ENCODE results near the gene USO1.

Gene USO1

GRCh38 chr4:75860606-75861005, 136.2 kb downstream of the USO1 start:
- TF ChIP-seq, protein P1, sequence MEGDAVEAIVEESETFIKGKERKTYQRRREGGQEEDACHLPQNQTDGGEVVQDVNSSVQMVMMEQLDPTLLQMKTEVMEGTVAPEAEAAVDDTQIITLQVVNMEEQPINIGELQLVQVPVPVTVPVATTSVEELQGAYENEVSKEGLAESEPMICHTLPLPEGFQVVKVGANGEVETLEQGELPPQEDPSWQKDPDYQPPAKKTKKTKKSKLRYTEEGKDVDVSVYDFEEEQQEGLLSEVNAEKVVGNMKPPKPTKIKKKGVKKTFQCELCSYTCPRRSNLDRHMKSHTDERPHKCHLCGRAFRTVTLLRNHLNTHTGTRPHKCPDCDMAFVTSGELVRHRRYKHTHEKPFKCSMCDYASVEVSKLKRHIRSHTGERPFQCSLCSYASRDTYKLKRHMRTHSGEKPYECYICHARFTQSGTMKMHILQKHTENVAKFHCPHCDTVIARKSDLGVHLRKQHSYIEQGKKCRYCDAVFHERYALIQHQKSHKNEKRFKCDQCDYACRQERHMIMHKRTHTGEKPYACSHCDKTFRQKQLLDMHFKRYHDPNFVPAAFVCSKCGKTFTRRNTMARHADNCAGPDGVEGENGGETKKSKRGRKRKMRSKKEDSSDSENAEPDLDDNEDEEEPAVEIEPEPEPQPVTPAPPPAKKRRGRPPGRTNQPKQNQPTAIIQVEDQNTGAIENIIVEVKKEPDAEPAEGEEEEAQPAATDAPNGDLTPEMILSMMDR (conservative IDR thresholded peaks at IDR 0.05; ENCODE audit: low read depth, low read length): no peak
- no peak for DNase-seq (ENCODE audit: low read depth)
- no peak overlapping the region for H3K4me3 ChIP-seq (ENCODE audit: low read length)
